Gastroesophageal sphincter (tissue), 4 donors: ENCODE results near the gene OR4N2. TPM values are rescaled to one million over a fixed set of nuclear protein-coding genes. Genes with fewer than 3 reads are reported as not detected.
"Not testable (repeated sequence)": the region's sequence is repeated elsewhere in the genome, so short reads cannot be mapped to it uniquely, and the experiment has no call there.

Experiments used
- ATAC-seq: fragments of 150-250 bp; one replicate; pipeline ENCODE4 v1.9.1; 2016; ENCODE audit warnings: mild to moderate bottlenecking, moderate library complexity
- H3K27ac ChIP-seq, 4 donors: fragments of 200-600 bp; sonication (generic) in 3 of 4; 1 replicate in 3 of 4; 2 replicates in 1 of 4; pipeline ENCODE4 v1.5.1; 2016 to 2019
- H3K27me3 ChIP-seq: fragments of 200-600 bp; sonication (generic); one replicate; pipeline ENCODE4 v1.5.1; 2019
- H3K36me3 ChIP-seq, 2 donors: fragments of 200-600 bp; sonication (generic); one replicate each; pipeline ENCODE4 v1.5.1; 2019; ENCODE audit warnings: control low read depth in 1 of 2
- H3K4me1 ChIP-seq, 3 donors: fragments of 200-600 bp; sonication (generic); 1 replicate in 2 of 3; 2 replicates in 1 of 3; pipeline ENCODE4 v1.5.1; 2016 to 2019; ENCODE audit warnings: control low read depth in 2 of 3
- H3K4me3 ChIP-seq, 2 donors: fragments of 200-600 bp; sonication (generic); one replicate each; pipeline ENCODE4 v1.5.1; 2019; ENCODE audit warnings: mild to moderate bottlenecking in 1 of 2, moderate library complexity in 1 of 2
- H3K9me3 ChIP-seq, 3 donors: fragments of 200-600 bp; sonication (generic); one replicate each; pipeline ENCODE4 v1.5.1; 2017 to 2019; ENCODE audit warnings: control low read depth in 2 of 3
- CTCF ChIP-seq, 4 experiments: fragments of 200-600 bp in 2 of 4; fragments of 450-650 bp in 2 of 4; sonication (generic) in 1 of 4; IDR thresholded peaks; one replicate each; pipeline ENCODE4 v1.5.1; 2017 to 2019; ENCODE audit warnings: antibody characterized with exemption in 4 of 4, mild to moderate bottlenecking in 2 of 4, moderate library complexity in 2 of 4
- EP300 ChIP-seq: sonication (generic); formaldehyde crosslinking; IDR thresholded peaks from one replicate; pipeline ENCODE4 v1.6.1; 2017; ENCODE audit warnings: antibody characterized with exemption, mild to moderate bottlenecking
- POLR2A ChIP-seq, 2 donors: fragments of 450-650 bp; IDR thresholded peaks; one replicate each; pipeline ENCODE4 v1.6.1; 2017; ENCODE audit warnings: antibody characterized with exemption in 2 of 2, mild to moderate bottlenecking in 2 of 2, moderate library complexity in 1 of 2
- POLR2AphosphoS5 ChIP-seq: sonication (generic); formaldehyde crosslinking; IDR thresholded peaks from one replicate; pipeline ENCODE4 v1.6.1; 2017; ENCODE audit warnings: antibody characterized with exemption
- WGBS, 2 donors: methylation state at CpG; one replicate each; pipeline ENCODE4 v1.1.5; 2018; ENCODE audit warnings: low coverage in 1 of 2; 5-methylcytosine and 5-hydroxymethylcytosine counted together
- total RNA-seq, 4 donors: library from RNA; depleted of rRNA; stranded (reverse); fragments of >200 nt; gene quantifications; one replicate each; pipeline ENCODE4 v1.1.0, GENCODE V29; 2016

Gene OR4N2
- total RNA-seq, 4 donors from 2014 or later, result not detected

DNA sequence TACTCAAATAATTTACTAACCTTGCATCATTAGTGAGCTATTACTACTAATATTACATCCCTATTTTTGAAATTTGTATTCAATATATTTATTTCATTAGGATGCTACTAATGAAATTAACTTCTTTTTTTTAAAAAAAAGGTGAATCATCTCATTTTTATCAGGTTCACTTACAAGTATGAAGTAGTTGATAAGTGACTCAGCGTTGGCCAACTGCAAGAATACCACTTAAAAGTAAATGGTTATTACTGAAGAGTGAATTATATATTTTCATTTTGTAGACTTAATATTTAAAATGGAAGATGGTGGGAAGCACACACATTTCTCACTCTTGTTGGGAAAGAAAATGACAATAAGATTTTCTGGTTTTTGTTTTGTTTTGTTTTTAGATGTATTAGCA is 19.6 kb downstream of the OR4N2 start:
- H3K9me3 ChIP-seq, result peaks cover 0 to 23% (median 0%) of the 10 kb centered on the region in 3 donors
- H3K27ac ChIP-seq, result no peak overlapping the region
- 59 to 60% methylated on average over 1 of the region's 1 CpG for WGBS, 2 donors
- H3K4me3 ChIP-seq, result no peak overlapping the region
- no peaks in the 10 kb centered on the region for H3K4me1 ChIP-seq
- H3K36me3 ChIP-seq, result no peaks in the 10 kb centered on the region
- ATAC-seq, result no peak
- H3K27me3 ChIP-seq, result peaks cover 5% of the 10 kb centered on the region
- TF ChIP-seq EP300, result no peak
- TF ChIP-seq POLR2AphosphoS5, result no peak
- TF ChIP-seq CTCF (IDR thresholded peaks at IDR 0.05), result no peak
- no peak for TF ChIP-seq POLR2A (IDR thresholded peaks at IDR 0.05)

DNA sequence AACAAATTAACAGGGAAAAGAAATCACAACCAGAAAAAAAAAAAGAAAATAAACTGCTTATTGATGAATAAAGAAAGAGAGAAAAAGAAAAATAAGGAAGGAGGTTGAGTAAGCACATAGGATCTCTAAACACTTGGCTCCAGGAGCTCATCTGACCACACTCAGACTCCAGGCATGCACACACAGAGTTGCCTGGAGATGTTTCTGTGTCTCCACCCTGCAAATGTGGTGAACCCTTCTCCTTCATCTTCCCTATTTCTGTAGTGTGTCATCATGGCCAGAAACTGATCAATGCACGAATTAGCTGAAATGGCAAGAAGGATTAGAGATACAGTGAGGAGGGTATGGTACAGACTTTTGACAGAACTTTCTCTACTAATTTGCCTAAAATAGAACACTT is 20.2 kb downstream of the OR4N2 start:
- 24 to 33% methylated on average over 1 of the region's 1 CpG for WGBS, 2 donors
- H3K27me3 ChIP-seq, result peaks cover 5% of the 10 kb centered on the region
- TF ChIP-seq CTCF (IDR thresholded peaks at IDR 0.05) (no peak), POLR2A (IDR thresholded peaks at IDR 0.05) (no peak), POLR2AphosphoS5 (no peak), EP300 (no peak)
- H3K4me3 ChIP-seq, result no peak overlapping the region
- peaks cover 0 to 17% (median 0%) of the 10 kb centered on the region in 3 donors for H3K9me3 ChIP-seq
- no peaks in the 10 kb centered on the region for H3K4me1 ChIP-seq
- H3K27ac ChIP-seq, result no peak overlapping the region
- no peaks in the 10 kb centered on the region for H3K36me3 ChIP-seq
- ATAC-seq, result no peak

GRCh38 chr14:19827626-19828244 is 24.2 kb downstream of the OR4N2 start:
- H3K27me3 ChIP-seq, H3K4me3 ChIP-seq, H3K9me3 ChIP-seq, H3K36me3 ChIP-seq, H3K27ac ChIP-seq, H3K4me1 ChIP-seq, ATAC-seq: not testable (repeated sequence)
- 50 to 55% methylated on average over 2 to 6 of the region's 12 CpGs for WGBS, 2 donors

DNA sequence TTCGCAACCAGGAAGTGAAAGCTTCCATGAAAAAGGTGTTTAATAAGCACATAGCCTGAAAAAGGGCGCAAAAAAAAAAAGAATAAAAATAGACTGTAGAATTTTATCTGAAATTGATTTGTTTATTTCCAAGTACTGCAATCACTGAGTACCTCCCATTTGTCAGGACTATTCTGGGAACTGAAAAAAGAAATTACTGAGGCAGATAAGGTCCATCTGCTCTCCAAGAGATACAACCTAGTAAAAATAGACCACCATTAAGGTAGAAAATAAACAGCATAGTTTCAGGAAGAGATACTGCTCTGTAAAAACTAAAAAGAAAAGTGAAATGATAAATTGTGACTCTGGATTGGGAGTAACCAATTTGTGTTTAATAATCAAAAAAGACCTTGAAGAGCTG is 24.7 kb downstream of the OR4N2 start:
- H3K27me3 ChIP-seq, result no peaks in the 10 kb centered on the region
- H3K4me1 ChIP-seq, result no peaks in the 10 kb centered on the region
- H3K9me3 ChIP-seq, result no peaks in the 10 kb centered on the region
- H3K4me3 ChIP-seq, result no peak overlapping the region
- TF ChIP-seq POLR2AphosphoS5, result no peak
- TF ChIP-seq EP300, result no peak
- no peak for ATAC-seq
- no peak overlapping the region for H3K27ac ChIP-seq
- WGBS, 2 donors, result 33% methylated on average over 1 of the region's 2 CpGs; no CpG with 5 or more reads in 1 of the 2 donors
- no peaks in the 10 kb centered on the region for H3K36me3 ChIP-seq

DNA sequence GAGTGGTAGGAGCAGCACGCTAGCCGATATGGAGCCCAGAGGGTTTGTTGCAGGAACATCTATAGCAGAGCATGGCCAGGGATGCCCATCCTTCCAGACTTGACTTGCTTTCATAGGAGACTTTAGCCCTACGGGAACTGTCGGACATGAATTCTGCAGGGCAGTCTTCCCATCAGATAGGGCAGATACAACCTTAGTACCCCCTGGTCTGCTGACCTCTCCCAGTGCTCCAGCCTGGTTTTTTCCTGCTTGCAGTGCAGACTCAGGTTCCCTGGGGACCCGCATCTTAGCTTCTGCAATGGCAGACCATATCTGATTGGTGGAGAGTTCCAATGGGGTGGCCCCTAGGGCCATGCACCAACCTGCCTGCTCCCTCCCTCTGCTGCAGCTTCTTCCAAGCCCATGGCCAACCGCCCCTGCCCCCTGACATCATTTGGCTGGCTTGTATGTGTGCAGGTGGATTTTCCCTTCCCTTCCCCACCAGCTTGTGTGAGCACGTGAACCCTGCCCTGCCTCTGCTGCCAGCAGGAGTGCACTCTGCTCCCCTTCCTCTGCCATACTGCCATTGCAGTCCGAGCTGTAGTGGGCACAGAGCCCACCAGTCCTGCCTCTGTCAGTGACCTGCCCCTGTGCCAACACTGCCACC is 30.8 kb downstream of the OR4N2 start:
- not testable (repeated sequence) for H3K4me3 ChIP-seq, H3K36me3 ChIP-seq, ATAC-seq, H3K27me3 ChIP-seq, H3K27ac ChIP-seq, H3K4me1 ChIP-seq
- WGBS, 2 donors, result 70 to 92% methylated on average over 2 to 3 of the region's 8 CpGs
- H3K9me3 ChIP-seq, result peaks cover 0 to 29% (median 0%) of the 10 kb centered on the region in 3 donors

- Histone ChIP-seq H3K9me3 (peaks cover 0 to 29% (median 0%) of the 10 kb centered on the region in 3 donors), H3K27ac (no peak overlapping the region), H3K4me1 (no peaks in the 10 kb centered on the region), H3K27me3 (peaks cover 7% of the 10 kb centered on the region), H3K4me3 (no peak overlapping the region), H3K36me3 (no peaks in the 10 kb centered on the region)
- no peak for TF ChIP-seq POLR2AphosphoS5
- TF ChIP-seq EP300, result no peak
- TF ChIP-seq CTCF (IDR thresholded peaks at IDR 0.05), result no peak
- no peak for TF ChIP-seq POLR2A (IDR thresholded peaks at IDR 0.05)
- ATAC-seq, result no peak
These were observed 34.9 kb downstream of the OR4N2 start for GRCh38 chr14:19838433-19838832.
